GM13976 (cell line): ENCODE measurements around the gene TMEM132E.
A peak's percentile ranks its signal among the peaks of the same experiment; 100 is the strongest.
"Not testable (repeated sequence)": the region's sequence is repeated elsewhere in the genome, so short reads cannot be mapped to it uniquely, and the experiment has no call there.

Source experiments
- DNase-seq: peaks from one replicate; pipeline ENCODE4 v3.0.0; 2012; ENCODE audit warnings: low spot score
- CTCF ChIP-seq: IDR thresholded peaks from 2 replicates; pipeline ENCODE4 v1.5.1; 2012; ENCODE audit warnings: borderline replicate concordance, mild to moderate bottlenecking; ENCODE audit not compliant: insufficient read depth; ENCODE audit errors: extremely low read depth, missing control alignments, control extremely low read depth
- in situ Hi-C: fragments of 300-500 bp; cut with MboI; formaldehyde crosslinking; loops from one replicate; pipeline ENCODE4 v1.12.0; 2022; ENCODE audit warnings: low sequenced_read_pairs, mixed read lengths, inconsistent platforms; ENCODE audit not compliant: unreplicated experiment

Gene TMEM132E

GRCh38 chr17:34579017-34579946, at the start of gene TMEM132E:
Gene TMEM132E (plus strand): TSS chr17:34579582. CDS start chr17:34581077, 1,495 bp downstream.
- peak; percentile 50 for DNase-seq
- TF ChIP-seq CTCF, result no peak
- in situ Hi-C loops, result no loop called here

GRCh38 chr17:34530918-34531317, 48.5 kb upstream of the TMEM132E start:
- in situ Hi-C loops, result loop anchor here (10.0 to 25.0 kb wide), 2 partner anchors 116 to 581 kb away; partner anchors contain the start of genes FNDC8 and RAD51D
- no peak for DNase-seq
- no peak for TF ChIP-seq CTCF

GRCh38 chr17:34532281-34533065, 46.9 kb upstream of the TMEM132E start:
- no peak for TF ChIP-seq CTCF
- DNase-seq, result no peak
- in situ Hi-C loops, result loop anchor here (10.0 to 25.0 kb wide), 2 partner anchors 118 to 580 kb away; partner anchors contain the start of genes FNDC8 and RAD51D

- TF ChIP-seq CTCF, result no peak
- in situ Hi-C loops, result loop anchor here (10.0 to 25.0 kb wide), 2 partner anchors 119 to 578 kb away; partner anchors contain the start of genes FNDC8 and RAD51D
- DNase-seq, result no peak
These were observed 45.4 kb upstream of the TMEM132E start for GRCh38 chr17:34533806-34534527.

GRCh38 chr17:34537445-34537844, 41.9 kb upstream of the TMEM132E start:
- TF ChIP-seq CTCF, result no peak
- DNase-seq, result no peak
- in situ Hi-C loops, result loop anchor here (10.0 to 25.0 kb wide), 2 partner anchors 123 to 575 kb away; partner anchors contain the start of genes FNDC8 and RAD51D

- not testable (repeated sequence) for DNase-seq
- in situ Hi-C loops, result loop anchor here (10.0 to 25.0 kb wide), 2 partner anchors 124 to 574 kb away; partner anchors contain the start of genes FNDC8 and RAD51D
These were observed 40.8 kb upstream of the TMEM132E start for GRCh38 chr17:34538582-34538981.
